OCI-LY1 (cell line): ENCODE measurements around the gene SMPDL3A.

Source experiments
- H2AFZ ChIP-seq: fragments of 200-600 bp; sonication (generic), shearing (Covaris generic); 2 replicates; pipeline ENCODE4 v1.6.0; 2014; ENCODE audit warnings: antibody characterized with exemption, mild to moderate bottlenecking, low read length
- H3F3A ChIP-seq: fragments of 200-600 bp; sonication (generic), shearing (Covaris generic); 2 replicates; pipeline ENCODE4 v1.6.0; 2014; ENCODE audit warnings: mild to moderate bottlenecking, antibody characterized with exemption, low read length, moderate library complexity; ENCODE audit not compliant: insufficient read depth
- H3K27ac ChIP-seq: fragments of 200-600 bp; sonication (generic); 2 replicates; pipeline ENCODE4 v1.5.1; 2014; ENCODE audit warnings: low read length, mixed run types, mild to moderate bottlenecking, low read depth; ENCODE audit not compliant: poor library complexity, severe bottlenecking
- H3K27me3 ChIP-seq: fragments of 200-600 bp; sonication (generic); 2 replicates; pipeline ENCODE4 v1.6.0; 2014; ENCODE audit warnings: antibody characterized with exemption, mild to moderate bottlenecking, low read length, moderate library complexity; ENCODE audit not compliant: insufficient read depth
- H3K36me3 ChIP-seq: fragments of 200-600 bp; sonication (generic); 2 replicates; pipeline ENCODE4 v1.6.1; 2014; ENCODE audit warnings: mild to moderate bottlenecking, antibody characterized with exemption, low read length, moderate library complexity, mixed read lengths; ENCODE audit not compliant: insufficient read depth
- H3K4me1 ChIP-seq: fragments of 200-600 bp; sonication (generic); 2 replicates; pipeline ENCODE4 v1.5.1; 2014; ENCODE audit warnings: mild to moderate bottlenecking, low read length, moderate library complexity; ENCODE audit not compliant: insufficient read depth, severe bottlenecking
- H3K4me2 ChIP-seq: fragments of 200-600 bp; sonication (generic), shearing (Covaris generic); 2 replicates; pipeline ENCODE4 v1.6.1; 2014; ENCODE audit warnings: low read length
- H3K4me3 ChIP-seq: fragments of 200-600 bp; sonication (generic); 2 replicates; pipeline ENCODE4 v1.5.1; 2014; ENCODE audit warnings: low read length, low read depth, mild to moderate bottlenecking, mixed read lengths; ENCODE audit not compliant: poor library complexity, severe bottlenecking
- H3K79me2 ChIP-seq: fragments of 200-600 bp; shearing (Covaris generic); 2 replicates; pipeline ENCODE4 v1.6.1; 2016; ENCODE audit warnings: mixed run types, low read length, mixed read lengths; ENCODE audit not compliant: insufficient read depth
- H3K9ac ChIP-seq: fragments of 200-600 bp; sonication (generic), shearing (Covaris generic); 2 replicates; pipeline ENCODE4 v1.6.1; 2014; ENCODE audit warnings: mild to moderate bottlenecking, low read length, mixed read lengths
- H3K9me2 ChIP-seq: fragments of 200-600 bp; sonication (generic), shearing (Covaris generic); 2 replicates; pipeline ENCODE4 v1.6.1; 2014; ENCODE audit warnings: low read depth, mild to moderate bottlenecking, low read length, mixed read lengths
- H3K9me3 ChIP-seq: fragments of 200-600 bp; shearing (Covaris generic); 2 replicates; pipeline ENCODE4 v1.6.1; 2014; ENCODE audit warnings: low read length, mixed read lengths
- H4K20me1 ChIP-seq: fragments of 200-600 bp; sonication (generic), shearing (Covaris generic); 2 replicates; pipeline ENCODE4 v1.6.0; 2016; ENCODE audit warnings: mild to moderate bottlenecking, low read length; ENCODE audit not compliant: insufficient read depth
- EZH2 ChIP-seq: fragments of 200-600 bp; sonication (generic), shearing (Covaris generic); IDR thresholded peaks from 2 replicates; pipeline ENCODE4 v1.8.0; 2017; ENCODE audit warnings: borderline replicate concordance, mixed run types, mild to moderate bottlenecking, antibody characterized with exemption, low read length, moderate library complexity, mixed read lengths
- TF ChIP-seq, protein P1 (sequence below): fragments of 200-600 bp; sonication (generic), shearing (Covaris generic); IDR thresholded peaks from 2 replicates; pipeline ENCODE4 v1.5.1; 2017; ENCODE audit warnings: mild to moderate bottlenecking, antibody characterized with exemption, low read length, moderate library complexity, mixed read lengths

The SMPDL3A gene

GRCh38 chr6:122770835-122771601, 18.0 kb upstream of the SMPDL3A start:
- no peak for TF ChIP-seq EZH2
- TF ChIP-seq, protein P1, sequence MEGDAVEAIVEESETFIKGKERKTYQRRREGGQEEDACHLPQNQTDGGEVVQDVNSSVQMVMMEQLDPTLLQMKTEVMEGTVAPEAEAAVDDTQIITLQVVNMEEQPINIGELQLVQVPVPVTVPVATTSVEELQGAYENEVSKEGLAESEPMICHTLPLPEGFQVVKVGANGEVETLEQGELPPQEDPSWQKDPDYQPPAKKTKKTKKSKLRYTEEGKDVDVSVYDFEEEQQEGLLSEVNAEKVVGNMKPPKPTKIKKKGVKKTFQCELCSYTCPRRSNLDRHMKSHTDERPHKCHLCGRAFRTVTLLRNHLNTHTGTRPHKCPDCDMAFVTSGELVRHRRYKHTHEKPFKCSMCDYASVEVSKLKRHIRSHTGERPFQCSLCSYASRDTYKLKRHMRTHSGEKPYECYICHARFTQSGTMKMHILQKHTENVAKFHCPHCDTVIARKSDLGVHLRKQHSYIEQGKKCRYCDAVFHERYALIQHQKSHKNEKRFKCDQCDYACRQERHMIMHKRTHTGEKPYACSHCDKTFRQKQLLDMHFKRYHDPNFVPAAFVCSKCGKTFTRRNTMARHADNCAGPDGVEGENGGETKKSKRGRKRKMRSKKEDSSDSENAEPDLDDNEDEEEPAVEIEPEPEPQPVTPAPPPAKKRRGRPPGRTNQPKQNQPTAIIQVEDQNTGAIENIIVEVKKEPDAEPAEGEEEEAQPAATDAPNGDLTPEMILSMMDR, result no peak
- no peak overlapping the region for H3K4me2 ChIP-seq
- H3F3A ChIP-seq, result no peaks in the 10 kb centered on the region
- no peaks in the 10 kb centered on the region for H3K79me2 ChIP-seq
- H3K36me3 ChIP-seq, result no peaks in the 10 kb centered on the region
- H3K9me3 ChIP-seq, result no peaks in the 10 kb centered on the region
- no peak overlapping the region for H3K9ac ChIP-seq
- no peaks in the 10 kb centered on the region for H3K27me3 ChIP-seq
- H3K27ac ChIP-seq, result no peak overlapping the region
- H4K20me1 ChIP-seq, result no peaks in the 10 kb centered on the region
- H3K4me1 ChIP-seq, result no peaks in the 10 kb centered on the region
- H3K4me3 ChIP-seq, result no peak overlapping the region
- H3K9me2 ChIP-seq, result no peaks in the 10 kb centered on the region
- H2AFZ ChIP-seq, result no peak overlapping the region

GRCh38 chr6:122772724-122773415, 16.2 kb upstream of the SMPDL3A start:
- no peak overlapping the region for H3K4me3 ChIP-seq
- H3F3A ChIP-seq, result no peaks in the 10 kb centered on the region
- H3K9me3 ChIP-seq, result no peaks in the 10 kb centered on the region
- TF ChIP-seq EZH2, result no peak
- TF ChIP-seq, protein P1, result no peak
- no peak overlapping the region for H3K9ac ChIP-seq
- H3K4me2 ChIP-seq, result no peak overlapping the region
- H3K79me2 ChIP-seq, result no peaks in the 10 kb centered on the region
- H3K27me3 ChIP-seq, result no peaks in the 10 kb centered on the region
- H4K20me1 ChIP-seq, result no peaks in the 10 kb centered on the region
- H3K4me1 ChIP-seq, result no peaks in the 10 kb centered on the region
- no peak overlapping the region for H3K27ac ChIP-seq
- no peaks in the 10 kb centered on the region for H3K36me3 ChIP-seq
- H2AFZ ChIP-seq, result no peak overlapping the region
- no peaks in the 10 kb centered on the region for H3K9me2 ChIP-seq

GRCh38 chr6:122775975-122776374, 13.1 kb upstream of the SMPDL3A start:
- Histone ChIP-seq H3K4me3 (no peak overlapping the region), H3K79me2 (no peaks in the 10 kb centered on the region), H3K4me1 (no peaks in the 10 kb centered on the region), H3K36me3 (no peaks in the 10 kb centered on the region), H3K27me3 (no peaks in the 10 kb centered on the region), H3K4me2 (no peak overlapping the region), H4K20me1 (no peaks in the 10 kb centered on the region), H3F3A (no peaks in the 10 kb centered on the region), H3K27ac (no peak overlapping the region), H2AFZ (no peak overlapping the region), H3K9me3 (no peaks in the 10 kb centered on the region), H3K9ac (no peak overlapping the region), H3K9me2 (no peaks in the 10 kb centered on the region)
- no peak for TF ChIP-seq EZH2
- TF ChIP-seq, protein P1, result no peak
